ENCODE results near the gene PHLPP1.

GRCh38 chr18:62790871-62791772, 75.8 kb downstream of the PHLPP1 start:
- no peak for TF ChIP-seq CTCF (IDR thresholded peaks at IDR 0.05; ENCODE audit: insufficient read depth, low read depth, low read length)
- TF ChIP-seq EZH2 (IDR thresholded peaks at IDR 0.05; ENCODE audit: insufficient read depth, low read length) = no peak

All from astrocyte (in vitro differentiated cells and primary cell).